ENCODE results near the gene PIANP. TPM values are rescaled to one million over a fixed set of nuclear protein-coding genes. Genes with fewer than 3 reads are reported as not detected.
A peak's percentile ranks its signal among the peaks of the same experiment; 100 is the strongest.

PIANP gene
- total and polyA plus RNA-seq, 2 experiments from 2014 or later: 0.36 to 5.0 TPM

DNA sequence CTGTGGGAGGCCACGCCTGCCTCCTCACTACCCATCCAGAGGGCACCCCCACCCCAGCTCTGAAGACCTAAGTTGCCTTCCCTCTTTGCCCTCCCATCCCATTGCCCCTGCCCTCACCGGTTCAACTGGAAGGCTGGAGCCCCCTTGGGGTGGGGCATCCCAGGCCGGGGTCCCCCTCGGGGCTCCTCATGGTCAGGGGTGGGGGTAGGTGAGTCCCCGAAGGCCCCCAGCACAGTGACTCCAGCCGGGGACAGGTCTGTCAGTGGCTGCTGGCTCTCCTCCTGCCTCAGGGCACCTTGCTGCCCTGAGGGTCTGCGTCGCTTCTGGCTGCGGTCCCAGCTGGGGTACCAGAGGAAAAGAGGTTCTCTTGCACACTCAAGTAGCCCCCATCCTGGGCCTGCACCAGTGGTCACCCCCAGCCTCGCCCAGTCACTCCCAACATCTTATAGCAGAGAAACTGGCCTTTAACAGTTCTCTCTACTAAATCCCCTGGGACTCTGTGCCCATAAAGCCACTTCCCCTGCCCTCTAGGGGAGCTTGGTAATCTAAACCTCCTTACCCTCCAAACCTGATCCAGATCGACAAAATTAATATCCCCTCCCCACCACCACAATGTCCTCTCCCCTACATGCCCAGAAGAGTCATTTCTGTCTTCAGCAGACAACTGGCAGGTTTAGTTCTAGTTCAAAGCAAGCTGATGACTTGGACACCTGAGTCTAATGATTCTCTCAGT lies 5.1 kb downstream of the PIANP start:
- no peak for DNase-seq (ENCODE audit: low read depth in 1 of 2, low spot score in 1 of 2)
- TF ChIP-seq, protein P1, sequence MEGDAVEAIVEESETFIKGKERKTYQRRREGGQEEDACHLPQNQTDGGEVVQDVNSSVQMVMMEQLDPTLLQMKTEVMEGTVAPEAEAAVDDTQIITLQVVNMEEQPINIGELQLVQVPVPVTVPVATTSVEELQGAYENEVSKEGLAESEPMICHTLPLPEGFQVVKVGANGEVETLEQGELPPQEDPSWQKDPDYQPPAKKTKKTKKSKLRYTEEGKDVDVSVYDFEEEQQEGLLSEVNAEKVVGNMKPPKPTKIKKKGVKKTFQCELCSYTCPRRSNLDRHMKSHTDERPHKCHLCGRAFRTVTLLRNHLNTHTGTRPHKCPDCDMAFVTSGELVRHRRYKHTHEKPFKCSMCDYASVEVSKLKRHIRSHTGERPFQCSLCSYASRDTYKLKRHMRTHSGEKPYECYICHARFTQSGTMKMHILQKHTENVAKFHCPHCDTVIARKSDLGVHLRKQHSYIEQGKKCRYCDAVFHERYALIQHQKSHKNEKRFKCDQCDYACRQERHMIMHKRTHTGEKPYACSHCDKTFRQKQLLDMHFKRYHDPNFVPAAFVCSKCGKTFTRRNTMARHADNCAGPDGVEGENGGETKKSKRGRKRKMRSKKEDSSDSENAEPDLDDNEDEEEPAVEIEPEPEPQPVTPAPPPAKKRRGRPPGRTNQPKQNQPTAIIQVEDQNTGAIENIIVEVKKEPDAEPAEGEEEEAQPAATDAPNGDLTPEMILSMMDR (IDR thresholded peaks at IDR 0.05; ENCODE audit: low read depth, low read length): no peak
- no peaks in the 10 kb centered on the region for H3K36me3 ChIP-seq

DNA sequence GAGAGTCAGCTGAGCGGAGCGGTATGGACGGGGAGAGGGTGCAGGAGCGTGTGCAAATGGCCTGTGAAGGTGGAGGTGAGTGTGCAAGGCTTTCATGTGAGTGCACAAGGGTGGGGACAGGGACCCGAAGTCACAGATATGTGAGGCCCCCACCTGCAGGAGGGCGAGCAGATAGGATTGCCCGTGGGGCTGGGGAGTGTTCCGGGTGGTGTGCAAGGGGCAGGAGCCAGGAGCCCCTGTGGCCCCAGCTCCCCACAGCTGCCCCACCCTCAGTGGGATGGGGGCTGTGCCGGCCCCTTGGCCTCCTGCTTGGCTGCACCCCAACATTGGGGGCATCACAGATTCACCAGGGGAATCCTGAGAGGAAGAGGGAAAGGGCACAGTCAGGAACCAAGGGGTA lies 5.9 kb downstream of the PIANP start:
- H3K27ac ChIP-seq: no peak overlapping the region
- peaks cover 15% of the 10 kb centered on the region for H3K27me3 ChIP-seq
- no peak overlapping the region for H3K4me3 ChIP-seq
- no peaks in the 10 kb centered on the region for H3K9me3 ChIP-seq (ENCODE audit: low read depth)
- no peaks in the 10 kb centered on the region for H3K36me3 ChIP-seq
- peaks cover 4% of the 10 kb centered on the region for H3K4me1 ChIP-seq (ENCODE audit: low read depth)
- DNase-seq (ENCODE audit: low read depth in 1 of 2, low spot score in 1 of 2): no peak
- TF ChIP-seq, protein P1 (IDR thresholded peaks at IDR 0.05; ENCODE audit: low read depth, low read length): no peak

More for the DNA sequence above, 5.1 kb downstream of the PIANP start:
- no peaks in the 10 kb centered on the region for H3K9me3 ChIP-seq (ENCODE audit: low read depth)
- H3K4me3 ChIP-seq: no peak overlapping the region
- H3K27me3 ChIP-seq: peaks cover 22% of the 10 kb centered on the region
- H3K27ac ChIP-seq: no peak overlapping the region
- no peaks in the 10 kb centered on the region for H3K4me1 ChIP-seq (ENCODE audit: low read depth)

DNA sequence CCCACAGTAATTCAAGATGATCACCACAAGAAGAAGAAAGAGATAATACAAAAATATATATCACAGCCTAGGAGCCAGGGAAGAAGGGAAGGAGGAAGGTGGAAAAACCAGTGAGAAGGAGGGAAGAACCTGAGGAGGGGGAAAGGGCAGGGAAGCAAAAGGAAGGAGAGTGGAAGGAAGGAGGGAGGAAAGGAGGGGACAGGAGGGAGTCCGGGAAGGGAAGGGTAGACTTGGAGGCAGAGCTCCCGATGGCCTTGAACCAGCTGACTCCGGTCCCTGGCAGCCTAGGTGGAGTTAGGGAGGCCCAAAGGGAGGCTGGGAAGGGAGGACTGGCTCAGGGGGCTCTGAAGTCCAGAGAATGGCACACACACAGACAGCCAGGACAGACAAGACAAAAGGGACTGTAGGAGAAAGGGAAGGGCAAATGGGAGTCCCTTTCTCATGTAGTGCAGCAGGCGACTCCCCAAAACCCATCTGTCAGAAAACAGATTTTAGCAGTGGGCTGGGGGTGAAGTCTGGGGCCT lies 6.7 kb downstream of the PIANP start:
- Histone ChIP-seq H3K9me3 (ENCODE audit: low read depth) (no peaks in the 10 kb centered on the region), H3K27me3 (peaks cover 7% of the 10 kb centered on the region), H3K4me1 (ENCODE audit: low read depth) (peaks cover 4% of the 10 kb centered on the region), H3K36me3 (no peaks in the 10 kb centered on the region), H3K4me3 (no peak overlapping the region), H3K27ac (no peak overlapping the region)
- no peak for DNase-seq (ENCODE audit: low read depth in 1 of 2, low spot score in 1 of 2)
- TF ChIP-seq, protein P1 (IDR thresholded peaks at IDR 0.05; ENCODE audit: low read depth, low read length): no peak

- no peaks in the 10 kb centered on the region for H3K9me3 ChIP-seq (ENCODE audit: low read depth)
- H3K27me3 ChIP-seq: no peaks in the 10 kb centered on the region
- H3K4me3 ChIP-seq: no peak overlapping the region
- TF ChIP-seq, protein P1 (IDR thresholded peaks at IDR 0.05; ENCODE audit: low read depth, low read length): no peak
- DNase-seq (ENCODE audit: low read depth in 1 of 2, low spot score in 1 of 2): no peak
- peaks cover 6% of the 10 kb centered on the region for H3K4me1 ChIP-seq (ENCODE audit: low read depth)
- H3K36me3 ChIP-seq: no peaks in the 10 kb centered on the region
- no peak overlapping the region for H3K27ac ChIP-seq
Observed at GRCh38 chr12:6692888-6693287, 7.7 kb downstream of the PIANP start.

- H3K9me3 ChIP-seq (ENCODE audit: low read depth): no peaks in the 10 kb centered on the region
- no peak overlapping the region for H3K4me3 ChIP-seq
- no peaks in the 10 kb centered on the region for H3K36me3 ChIP-seq
- H3K4me1 ChIP-seq (ENCODE audit: low read depth): peaks cover 13% of the 10 kb centered on the region
- no peak overlapping the region for H3K27ac ChIP-seq
- TF ChIP-seq, protein P1 (IDR thresholded peaks at IDR 0.05; ENCODE audit: low read depth, low read length): no peak
- peak in 1 of 2 donors; percentile 44 for DNase-seq (ENCODE audit: low read depth in 1 of 2, low spot score in 1 of 2)
- no peaks in the 10 kb centered on the region for H3K27me3 ChIP-seq
Observed at GRCh38 chr12:6691473-6691872, 9.1 kb downstream of the PIANP start.

Measured in cardiac muscle cell (in vitro differentiated cells and primary cell).